GM23338 (cell line): ENCODE measurements around the gene KRTAP12-3. TPM values are rescaled to one million over a fixed set of nuclear protein-coding genes. Genes with fewer than 3 reads are reported as not detected.

Experiments
- ATAC-seq: fragments of 200-7000 bp; cut with Tn5 transposase; 3 replicates; pipeline ENCODE4 v1.9.1; 2020
- DNase-seq: peaks from one replicate; pipeline ENCODE4 v3.0.0-alpha.2; 2015; ENCODE audit warnings: low spot score
- H2AFZ ChIP-seq: fragments of 200-600 bp; sonication (generic); 2 replicates; pipeline ENCODE4 v1.8.0; 2016; ENCODE audit warnings: antibody characterized with exemption, mild to moderate bottlenecking, moderate library complexity
- H3F3A ChIP-seq: fragments of 200-600 bp; sonication (generic); replicated peaks from 2 replicates; pipeline ENCODE4 v1.8.0; 2017; ENCODE audit warnings: antibody characterized with exemption, mixed run types, low read depth
- H3K27ac ChIP-seq: fragments of 200-600 bp; sonication (generic); 2 replicates; pipeline ENCODE4 v1.6.1; 2016; ENCODE audit warnings: low read depth
- H3K27me3 ChIP-seq: fragments of 200-600 bp; sonication (generic); 2 replicates; pipeline ENCODE4 v1.8.0; 2016; ENCODE audit warnings: mild to moderate bottlenecking, mixed run types, moderate library complexity; ENCODE audit not compliant: insufficient read depth
- H3K36me3 ChIP-seq: fragments of 200-600 bp; sonication (generic); 2 replicates; pipeline ENCODE4 v1.8.0; 2016; ENCODE audit warnings: mild to moderate bottlenecking; ENCODE audit not compliant: insufficient read depth
- H3K4me1 ChIP-seq: fragments of 200-600 bp; sonication (generic); 2 replicates; pipeline ENCODE4 v1.8.0; 2016; ENCODE audit warnings: mild to moderate bottlenecking, moderate library complexity; ENCODE audit not compliant: insufficient read depth
- H3K4me2 ChIP-seq: fragments of 200-600 bp; sonication (generic); 2 replicates; pipeline ENCODE4 v1.7.1; 2017; ENCODE audit warnings: mixed run types
- H3K4me3 ChIP-seq: fragments of 200-600 bp; sonication (generic); 2 replicates; pipeline ENCODE4 v1.6.1; 2016; ENCODE audit warnings: mixed run types
- H3K79me2 ChIP-seq: fragments of 200-600 bp; sonication (generic); replicated peaks from 2 replicates; pipeline ENCODE4 v1.8.0; 2017; ENCODE audit warnings: mild to moderate bottlenecking; ENCODE audit not compliant: insufficient read depth
- H3K9me2 ChIP-seq: fragments of 200-600 bp; sonication (generic); 2 replicates; pipeline ENCODE4 v1.8.0; 2017; ENCODE audit not compliant: insufficient read depth
- H4K20me1 ChIP-seq: fragments of 200-600 bp; sonication (generic); replicated peaks from 2 replicates; pipeline ENCODE4 v1.8.0; 2017; ENCODE audit warnings: mild to moderate bottlenecking; ENCODE audit not compliant: insufficient read depth
- H3K27ac Mint-ChIP-seq: 2 replicates; pipeline ENCODE4 v1.8.0; 2020; ENCODE audit warnings: inconsistent platforms, mild to moderate bottlenecking, moderate library complexity, mixed read lengths
- H3K27me3 Mint-ChIP-seq: 3 replicates; pipeline ENCODE4 v1.8.0; 2022; ENCODE audit warnings: low read depth, mild to moderate bottlenecking, moderate library complexity, mixed read lengths, inconsistent platforms; ENCODE audit not compliant: insufficient read depth, poor library complexity
- H3K36me3 Mint-ChIP-seq: 3 replicates; pipeline ENCODE4 v1.8.0; 2021; ENCODE audit warnings: low read depth, mild to moderate bottlenecking, inconsistent platforms, moderate library complexity, mixed read lengths
- H3K4me1 Mint-ChIP-seq: 3 replicates; pipeline ENCODE4 v1.8.0; 2020; ENCODE audit warnings: mild to moderate bottlenecking, inconsistent platforms, mixed read lengths
- H3K4me3 Mint-ChIP-seq: 3 replicates; pipeline ENCODE4 v1.8.0; 2021; ENCODE audit warnings: moderate library complexity, mild to moderate bottlenecking, inconsistent platforms, mixed read lengths
- H3K9me3 Mint-ChIP-seq: 3 replicates; pipeline ENCODE4 v1.8.0; 2020; ENCODE audit warnings: moderate library complexity, mild to moderate bottlenecking, inconsistent platforms, mixed read lengths
- EZH2phosphoT487 ChIP-seq: fragments of 200-600 bp; sonication (generic); IDR thresholded peaks from one replicate; pipeline ENCODE4 v1.8.1; 2018; ENCODE audit warnings: antibody characterized with exemption; ENCODE audit not compliant: unreplicated experiment
- NANOG ChIP-seq: IDR thresholded peaks from 2 replicates; pipeline ENCODE4 v1.6.1; 2016; ENCODE audit warnings: antibody characterized with exemption, borderline replicate concordance
- STAT1 ChIP-seq: IDR thresholded peaks from one replicate; pipeline ENCODE4 v1.6.1; 2016; ENCODE audit warnings: antibody characterized with exemption; ENCODE audit not compliant: unreplicated experiment
- ZNF114 ChIP-seq: fragments of 250-450 bp; sonication (Bioruptor Pico); IDR thresholded peaks from 2 replicates; pipeline ENCODE4 v1.5.0; 2020; ENCODE audit warnings: mild to moderate bottlenecking, moderate library complexity
- ZNF331 ChIP-seq: fragments of 250-450 bp; sonication (Bioruptor Pico); IDR thresholded peaks from 2 replicates; pipeline ENCODE4 v1.5.0; 2020; ENCODE audit warnings: low read depth, mild to moderate bottlenecking, moderate library complexity
- ZNF462 ChIP-seq: fragments of 250-450 bp; sonication (Bioruptor Pico); IDR thresholded peaks from 2 replicates; pipeline ENCODE4 v1.5.0; 2020; ENCODE audit warnings: mild to moderate bottlenecking, moderate library complexity
- polyA plus RNA-seq: library from polyadenylated mRNA; unstranded; fragments of >200 nt; fragmentation: Nextera tagmentation; extraction: Ambion mirVana; gene quantifications from 2 replicates; pipeline ENCODE4 v1.2.1, GENCODE V29; 2016
- total RNA-seq: library from RNA; depleted of rRNA; stranded (reverse); fragments of >200 nt; shearing (Covaris generic); gene quantifications from 2 replicates; pipeline ENCODE4 v1.2.3, GENCODE V29; 2014

The KRTAP12-3 gene
- total and polyA plus RNA-seq, 2 experiments from 2014 or later = not detected

GRCh38 chr21:44640761-44641160 lies 17.0 kb upstream of the KRTAP12-3 start (continued):
- TF ChIP-seq ZNF114 (CRISPR knock-in tag) (no peak), ZNF462 (CRISPR knock-in tag) (no peak), ZNF331 (no peak), EZH2phosphoT487 (no peak), NANOG (no peak), STAT1 (no peak)

- H3K36me3 ChIP-seq = no peaks in the 10 kb centered on the region
- DNase-seq (no peak), ATAC-seq (no peak)
- no peak for TF ChIP-seq STAT1
- Mint-ChIP-seq H3K9me3 (peaks cover 32% of the 10 kb centered on the region), H3K4me3 (no peak overlapping the region), H3K36me3 (peaks cover 8% of the 10 kb centered on the region; the same call in 2 of the 3 replicates), H3K27ac (no peak overlapping the region), H3K27me3 (peaks cover 4% of the 10 kb centered on the region), H3K4me1 (peaks cover 10% of the 10 kb centered on the region)
- H3K27me3 ChIP-seq = no peaks in the 10 kb centered on the region
- no peak overlapping the region for H3K4me2 ChIP-seq
- H3K4me3 ChIP-seq = no peak overlapping the region
- no peak overlapping the region for H2AFZ ChIP-seq
- H3K9me2 ChIP-seq = no peaks in the 10 kb centered on the region
- H3K27ac ChIP-seq = no peak overlapping the region
- no peaks in the 10 kb centered on the region for H3K4me1 ChIP-seq
- no peaks in the 10 kb centered on the region for H3F3A ChIP-seq
- H3K79me2 ChIP-seq = no peaks in the 10 kb centered on the region
- H4K20me1 ChIP-seq = no peaks in the 10 kb centered on the region
These were observed 13.9 kb upstream of the KRTAP12-3 start for GRCh38 chr21:44643741-44644310.
